IPS-15b (cell line): Measurements from ENCODE around the gene ZBTB46.
"Not testable (repeated sequence)": the region's sequence is repeated elsewhere in the genome, so short reads cannot be mapped to it uniquely, and the experiment has no call there.

ENCODE experiments used
- H3K27me3 ChIP-seq: one replicate; pipeline ENCODE4 v1.6.1; 2013; ENCODE audit warnings: low read length; ENCODE audit not compliant: control insufficient read depth, insufficient read depth
- H3K36me3 ChIP-seq: one replicate; pipeline ENCODE4 v1.6.1; 2013; ENCODE audit warnings: low read length; ENCODE audit not compliant: control insufficient read depth, insufficient read depth
- H3K4me1 ChIP-seq: one replicate; pipeline ENCODE4 v1.6.1; 2013; ENCODE audit warnings: mild to moderate bottlenecking, low read length; ENCODE audit not compliant: control insufficient read depth, insufficient read depth
- H3K4me3 ChIP-seq: one replicate; pipeline ENCODE4 v1.5.1; 2013; ENCODE audit warnings: low read depth, low read length
- H3K9ac ChIP-seq: one replicate; pipeline ENCODE4 v1.6.1; 2013; ENCODE audit warnings: low read depth, mild to moderate bottlenecking, low read length
- H3K9me3 ChIP-seq: one replicate; pipeline ENCODE4 v1.6.1; 2013; ENCODE audit warnings: mild to moderate bottlenecking, low read length; ENCODE audit not compliant: control insufficient read depth, insufficient read depth

ZBTB46 gene

GRCh38 chr20:63735859-63736718, 95.0 kb downstream of the ZBTB46 start, which contains the start of gene LIME1:
Gene LIME1 (plus strand): TSS chr20:63736664. CDS start chr20:63737550, 886 bp downstream.
- no peaks in the 10 kb centered on the region for H3K9me3 ChIP-seq
- H3K4me1 ChIP-seq = no peaks in the 10 kb centered on the region
- peak within 1 kb of the TSS; percentile 18 for H3K4me3 ChIP-seq
- no peaks in the 10 kb centered on the region for H3K27me3 ChIP-seq
- peaks cover 27% of the 10 kb centered on the region for H3K36me3 ChIP-seq
- peak within 1 kb of the TSS; percentile 12 for H3K9ac ChIP-seq

GRCh38 chr20:63734946-63735858, 95.9 kb downstream of the ZBTB46 start:
- Histone ChIP-seq H3K27me3 (no peaks in the 10 kb centered on the region), H3K4me3 (no peak overlapping the region), H3K4me1 (no peaks in the 10 kb centered on the region), H3K36me3 (peaks cover 27% of the 10 kb centered on the region), H3K9ac (no peak overlapping the region), H3K9me3 (no peaks in the 10 kb centered on the region)

- no peaks in the 10 kb centered on the region for H3K9me3 ChIP-seq
- H3K36me3 ChIP-seq = peaks cover 30% of the 10 kb centered on the region
- no peaks in the 10 kb centered on the region for H3K4me1 ChIP-seq
- no peak overlapping the region for H3K9ac ChIP-seq
- no peak overlapping the region for H3K4me3 ChIP-seq
- H3K27me3 ChIP-seq = no peaks in the 10 kb centered on the region
Observed at GRCh38 chr20:63734111-63734945, 96.7 kb downstream of the ZBTB46 start.

GRCh38 chr20:63733579-63734081, 97.4 kb downstream of the ZBTB46 start:
- Histone ChIP-seq H3K4me3 (no peak overlapping the region), H3K27me3 (no peaks in the 10 kb centered on the region), H3K9ac (no peak overlapping the region), H3K4me1 (no peaks in the 10 kb centered on the region), H3K9me3 (no peaks in the 10 kb centered on the region), H3K36me3 (peaks cover 30% of the 10 kb centered on the region)

GRCh38 chr20:63733117-63733516, 97.9 kb downstream of the ZBTB46 start:
- Histone ChIP-seq H3K9me3 (no peaks in the 10 kb centered on the region), H3K4me1 (no peaks in the 10 kb centered on the region), H3K36me3 (peaks cover 30% of the 10 kb centered on the region), H3K4me3 (no peak overlapping the region), H3K27me3 (no peaks in the 10 kb centered on the region), H3K9ac (no peak overlapping the region)

GRCh38 chr20:63732118-63733095, 98.7 kb downstream of the ZBTB46 start:
- Histone ChIP-seq H3K27me3 (no peaks in the 10 kb centered on the region), H3K9ac (no peak overlapping the region), H3K4me3 (no peak overlapping the region), H3K4me1 (no peaks in the 10 kb centered on the region), H3K36me3 (peaks cover 30% of the 10 kb centered on the region), H3K9me3 (no peaks in the 10 kb centered on the region)

- Histone ChIP-seq H3K9me3 (no peaks in the 10 kb centered on the region), H3K9ac (no peak overlapping the region), H3K4me1 (no peaks in the 10 kb centered on the region), H3K4me3 (no peak overlapping the region), H3K27me3 (no peaks in the 10 kb centered on the region), H3K36me3 (peaks cover 30% of the 10 kb centered on the region)
Observed at GRCh38 chr20:63731410-63731809, 99.7 kb downstream of the ZBTB46 start.

GRCh38 chr20:63730189-63730733, 100.8 kb downstream of the ZBTB46 start:
- not testable (repeated sequence) for H3K9ac ChIP-seq, H3K4me1 ChIP-seq
- peaks cover 23% of the 10 kb centered on the region for H3K36me3 ChIP-seq

GRCh38 chr20:63722967-63723622, 108.0 kb downstream of the ZBTB46 start:
- not testable (repeated sequence) for H3K9ac ChIP-seq, H3K4me1 ChIP-seq, H3K27me3 ChIP-seq, H3K36me3 ChIP-seq, H3K4me3 ChIP-seq, H3K9me3 ChIP-seq

More at GRCh38 chr20:63730189-63730733, 100.8 kb downstream of the ZBTB46 start:
- not testable (repeated sequence) for H3K27me3 ChIP-seq, H3K4me3 ChIP-seq, H3K9me3 ChIP-seq

GRCh38 chr20:63718996-63719395, 112.1 kb downstream of the ZBTB46 start:
- Histone ChIP-seq H3K4me3 (no peak overlapping the region), H3K36me3 (peaks cover 9% of the 10 kb centered on the region), H3K9me3 (no peaks in the 10 kb centered on the region), H3K9ac (no peak overlapping the region), H3K27me3 (no peaks in the 10 kb centered on the region), H3K4me1 (no peaks in the 10 kb centered on the region)
